ENCODE measurements around the gene HHAT. TPM values are rescaled to one million over a fixed set of nuclear protein-coding genes. Genes with fewer than 3 reads are reported as not detected.

Gene HHAT
- total RNA-seq, 2 donors from 2014 or later = 4.5 to 4.6 TPM

GRCh38 chr1:210587566-210587965, 258.9 kb downstream of the HHAT start:
- H3K36me3 ChIP-seq = no peaks in the 10 kb centered on the region
- H3K4me3 ChIP-seq = no peak overlapping the region
- TF ChIP-seq CTCF (IDR thresholded peaks at IDR 0.05) = no peak
- H3K27ac ChIP-seq = no peak overlapping the region
- DNase-seq (ENCODE audit: low spot score) = no peak
- no peak for ATAC-seq (ENCODE audit: insufficient number of reproducible peaks, low FRiP score, low read depth)
- peaks cover 0 to 11% of the 10 kb centered on the region in 2 donors for H3K4me1 ChIP-seq (ENCODE audit: control insufficient read depth in 1 of 2, low read depth in 2 of 2)
- H3K27me3 ChIP-seq (replicated peaks; ENCODE audit: insufficient read depth) = no peaks in the 10 kb centered on the region
- H3K9me3 ChIP-seq = no peaks in the 10 kb centered on the region

- Histone ChIP-seq H3K36me3 (no peaks in the 10 kb centered on the region), H3K9me3 (no peaks in the 10 kb centered on the region), H3K27me3 (replicated peaks; ENCODE audit: insufficient read depth) (no peaks in the 10 kb centered on the region), H3K4me1 (ENCODE audit: control insufficient read depth in 1 of 2, low read depth in 2 of 2) (peaks cover 0 to 11% of the 10 kb centered on the region in 2 donors), H3K27ac (no peak overlapping the region), H3K4me3 (no peak overlapping the region)
- no peak for DNase-seq (ENCODE audit: low spot score)
- ATAC-seq (ENCODE audit: insufficient number of reproducible peaks, low FRiP score, low read depth) = no peak
- no peak for TF ChIP-seq CTCF (IDR thresholded peaks at IDR 0.05)
These were observed 259.7 kb downstream of the HHAT start for GRCh38 chr1:210588357-210588756.

- no peak for TF ChIP-seq CTCF (IDR thresholded peaks at IDR 0.05)
- Histone ChIP-seq H3K9me3 (no peaks in the 10 kb centered on the region), H3K27me3 (replicated peaks; ENCODE audit: insufficient read depth) (no peaks in the 10 kb centered on the region), H3K36me3 (no peaks in the 10 kb centered on the region), H3K4me3 (no peak overlapping the region), H3K4me1 (ENCODE audit: control insufficient read depth in 1 of 2, low read depth in 2 of 2) (peaks cover 0 to 11% of the 10 kb centered on the region in 2 donors), H3K27ac (no peak overlapping the region)
- DNase-seq (ENCODE audit: low spot score) (no peak), ATAC-seq (ENCODE audit: insufficient number of reproducible peaks, low FRiP score, low read depth) (no peak)
These were observed 260.2 kb downstream of the HHAT start for GRCh38 chr1:210588946-210589345.

DNA sequence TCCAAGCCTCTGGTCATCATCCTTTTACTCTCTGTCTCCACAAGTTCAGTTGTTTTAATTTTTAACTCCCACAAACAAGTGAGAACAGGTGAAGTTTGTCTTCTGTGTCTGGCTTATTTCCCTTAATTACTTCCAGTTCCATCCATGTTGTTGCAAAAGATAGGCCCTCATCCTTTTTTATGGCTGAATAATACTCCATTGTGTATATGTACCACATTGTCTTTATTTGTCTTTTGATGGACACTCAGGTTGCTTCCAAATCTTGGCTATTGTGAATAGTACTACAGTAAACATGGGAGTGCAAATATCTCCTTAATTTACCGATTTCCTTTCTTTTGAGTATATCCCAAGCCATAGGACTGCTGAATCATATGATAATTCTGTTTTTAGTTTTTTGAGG, 262.5 kb downstream of the HHAT start:
- DNase-seq (ENCODE audit: low spot score) (no peak), ATAC-seq (ENCODE audit: insufficient number of reproducible peaks, low FRiP score, low read depth) (no peak)
- no peak for TF ChIP-seq CTCF (IDR thresholded peaks at IDR 0.05)
- Histone ChIP-seq H3K9me3 (no peaks in the 10 kb centered on the region), H3K4me3 (no peak overlapping the region), H3K4me1 (ENCODE audit: control insufficient read depth in 1 of 2, low read depth in 2 of 2) (peaks cover 0 to 11% of the 10 kb centered on the region in 2 donors), H3K36me3 (no peaks in the 10 kb centered on the region), H3K27ac (no peak overlapping the region), H3K27me3 (replicated peaks; ENCODE audit: insufficient read depth) (no peaks in the 10 kb centered on the region)

GRCh38 chr1:210594605-210595004, 265.9 kb downstream of the HHAT start:
- no peak for TF ChIP-seq CTCF (IDR thresholded peaks at IDR 0.05)
- no peak for ATAC-seq (ENCODE audit: insufficient number of reproducible peaks, low FRiP score, low read depth)

More at GRCh38 chr1:210594605-210595004, 265.9 kb downstream of the HHAT start:
- Histone ChIP-seq H3K9me3 (no peaks in the 10 kb centered on the region), H3K27ac (no peak overlapping the region), H3K27me3 (replicated peaks; ENCODE audit: insufficient read depth) (no peaks in the 10 kb centered on the region), H3K4me1 (ENCODE audit: control insufficient read depth in 1 of 2, low read depth in 2 of 2) (peaks cover 5 to 19% of the 10 kb centered on the region in 2 donors), H3K4me3 (no peak overlapping the region), H3K36me3 (no peaks in the 10 kb centered on the region)
- no peak for DNase-seq (ENCODE audit: low spot score)

Data from thoracic aorta (tissue), 2 donors.